HepG2 (cell line): Measurements from ENCODE around the gene C11orf42. TPM values are rescaled to one million over a fixed set of nuclear protein-coding genes. Genes with fewer than 3 reads are reported as not detected.

Experiments
- HNF4A ChIP-seq: sonication (generic); formaldehyde crosslinking; IDR thresholded peaks from 2 replicates; pipeline ENCODE4 v1.4.0; 2020; ENCODE audit warnings: missing genetic modification reagents
- PAWR ChIP-seq: sonication (generic); formaldehyde crosslinking; IDR thresholded peaks from 2 replicates; pipeline ENCODE4 v1.4.0; 2020; ENCODE audit warnings: missing genetic modification reagents, mild to moderate bottlenecking, borderline replicate concordance
- PREB ChIP-seq: sonication (generic); formaldehyde crosslinking; IDR thresholded peaks from 2 replicates; pipeline ENCODE4 v1.4.0; 2020; ENCODE audit warnings: missing genetic modification reagents
- SCMH1 ChIP-seq: sonication (generic); formaldehyde crosslinking; IDR thresholded peaks from 2 replicates; pipeline ENCODE4 v1.9.0; 2021; ENCODE audit warnings: missing genetic modification reagents, mild to moderate bottlenecking, borderline replicate concordance
- ZNF530 ChIP-seq: sonication (generic); formaldehyde crosslinking; IDR thresholded peaks from 2 replicates; pipeline ENCODE4 v1.5.0; 2020; ENCODE audit warnings: low read depth, mild to moderate bottlenecking, missing genetic modification reagents
- ZNF558 ChIP-seq: sonication (generic); formaldehyde crosslinking; IDR thresholded peaks from 2 replicates; pipeline ENCODE4 v1.9.0; 2022; ENCODE audit warnings: mild to moderate bottlenecking, missing genetic modification reagents, borderline replicate concordance
- ZNF790 ChIP-seq: sonication (generic); formaldehyde crosslinking; IDR thresholded peaks from 2 replicates; pipeline ENCODE4 v1.8.0; 2022; ENCODE audit warnings: missing genetic modification reagents, mild to moderate bottlenecking, borderline replicate concordance
- polyA plus RNA-seq, 8 experiments: library from polyadenylated mRNA; depleted of rRNA in 3 of 8; stranded (reverse) in 7 of 8; unstranded in 1 of 8; fragments of >200 nt; fragmentation: Illumina TruSeq in 4 of 8; extraction: Trizol in 4 of 8; gene quantifications; 2 replicates each; pipeline versions ENCODE4 v1.2.1 to v1.2.3, GENCODE V29; 2011 to 2016; ENCODE audit warnings: low read depth in 4 of 8, missing spikeins in 1 of 8, mixed read lengths in 1 of 8; ENCODE audit not compliant: insufficient read depth in 1 of 8
- total RNA-seq, 5 experiments: library from RNA; depleted of rRNA; stranded (reverse); fragments of >200 nt; fragmentation: Illumina TruSeq; extraction: Trizol; gene quantifications; 2 replicates each; pipeline ENCODE4 v1.2.3, GENCODE V29; 2016; ENCODE audit warnings: low read depth in 1 of 5
- TF ChIP-seq, protein P1 (sequence below): sonication (generic); formaldehyde crosslinking; IDR thresholded peaks from 2 replicates; pipeline ENCODE4 v1.4.0; 2020; ENCODE audit warnings: missing genetic modification reagents, borderline replicate concordance
- TF ChIP-seq, protein P2 (sequence below), 2 experiments: sonication (generic) in 1 of 2; formaldehyde crosslinking in 1 of 2; IDR thresholded peaks; 2 replicates each; pipeline versions ENCODE4 v1.5.1 to v1.6.1; 2011 to 2020; ENCODE audit warnings: borderline replicate concordance in 1 of 2, low read depth in 1 of 2, low read length in 1 of 2, mild to moderate bottlenecking in 1 of 2, missing genetic modification reagents in 1 of 2, moderate library complexity in 1 of 2

C11orf42 gene
- total and polyA plus RNA-seq, 2 of the 13 experiments (the other 11 are each of a cell fraction or from before 2014, with no cell fraction given) = not detected

DNA sequence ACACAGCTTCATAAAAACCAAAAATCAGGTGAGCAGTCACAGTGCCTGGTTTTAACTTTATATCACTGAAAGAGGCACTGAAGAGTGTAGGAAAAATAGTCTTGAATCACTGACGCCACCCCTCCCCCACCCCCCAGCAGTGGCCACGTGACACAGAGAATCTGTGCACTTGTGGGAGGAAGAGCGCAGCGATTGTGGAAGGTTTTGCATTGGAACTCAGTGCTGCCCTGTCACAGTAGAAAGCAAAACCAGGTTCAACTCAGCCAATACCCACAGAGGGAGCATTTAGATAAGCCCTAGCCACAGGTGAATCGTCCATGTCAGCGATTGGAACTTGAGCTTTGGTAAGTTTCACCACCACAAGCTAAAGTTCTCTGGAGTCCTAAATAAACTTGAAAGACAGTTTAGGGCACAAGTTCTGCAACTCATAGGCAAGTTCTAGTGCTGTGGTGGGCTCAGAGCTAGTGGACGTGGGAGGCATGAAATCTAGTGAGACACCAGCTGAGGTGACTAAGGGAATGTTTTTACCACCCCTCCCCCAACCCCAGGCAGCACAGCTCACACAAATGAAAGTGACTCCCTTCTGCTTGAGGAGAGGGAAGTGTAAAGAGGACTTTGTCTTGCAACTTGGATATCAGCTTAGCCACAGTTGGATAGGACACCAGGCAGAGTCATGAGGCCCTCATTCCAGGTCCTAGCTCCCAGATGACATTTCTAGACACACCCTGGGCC is 48.6 kb upstream of the C11orf42 start (continued):
- TF ChIP-seq, protein P1, sequence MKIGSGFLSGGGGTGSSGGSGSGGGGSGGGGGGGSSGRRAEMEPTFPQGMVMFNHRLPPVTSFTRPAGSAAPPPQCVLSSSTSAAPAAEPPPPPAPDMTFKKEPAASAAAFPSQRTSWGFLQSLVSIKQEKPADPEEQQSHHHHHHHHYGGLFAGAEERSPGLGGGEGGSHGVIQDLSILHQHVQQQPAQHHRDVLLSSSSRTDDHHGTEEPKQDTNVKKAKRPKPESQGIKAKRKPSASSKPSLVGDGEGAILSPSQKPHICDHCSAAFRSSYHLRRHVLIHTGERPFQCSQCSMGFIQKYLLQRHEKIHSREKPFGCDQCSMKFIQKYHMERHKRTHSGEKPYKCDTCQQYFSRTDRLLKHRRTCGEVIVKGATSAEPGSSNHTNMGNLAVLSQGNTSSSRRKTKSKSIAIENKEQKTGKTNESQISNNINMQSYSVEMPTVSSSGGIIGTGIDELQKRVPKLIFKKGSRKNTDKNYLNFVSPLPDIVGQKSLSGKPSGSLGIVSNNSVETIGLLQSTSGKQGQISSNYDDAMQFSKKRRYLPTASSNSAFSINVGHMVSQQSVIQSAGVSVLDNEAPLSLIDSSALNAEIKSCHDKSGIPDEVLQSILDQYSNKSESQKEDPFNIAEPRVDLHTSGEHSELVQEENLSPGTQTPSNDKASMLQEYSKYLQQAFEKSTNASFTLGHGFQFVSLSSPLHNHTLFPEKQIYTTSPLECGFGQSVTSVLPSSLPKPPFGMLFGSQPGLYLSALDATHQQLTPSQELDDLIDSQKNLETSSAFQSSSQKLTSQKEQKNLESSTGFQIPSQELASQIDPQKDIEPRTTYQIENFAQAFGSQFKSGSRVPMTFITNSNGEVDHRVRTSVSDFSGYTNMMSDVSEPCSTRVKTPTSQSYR (CRISPR knock-in tag) = peak; percentile 51; the same call in 1 of the 2 replicates
- TF ChIP-seq, protein P2, sequence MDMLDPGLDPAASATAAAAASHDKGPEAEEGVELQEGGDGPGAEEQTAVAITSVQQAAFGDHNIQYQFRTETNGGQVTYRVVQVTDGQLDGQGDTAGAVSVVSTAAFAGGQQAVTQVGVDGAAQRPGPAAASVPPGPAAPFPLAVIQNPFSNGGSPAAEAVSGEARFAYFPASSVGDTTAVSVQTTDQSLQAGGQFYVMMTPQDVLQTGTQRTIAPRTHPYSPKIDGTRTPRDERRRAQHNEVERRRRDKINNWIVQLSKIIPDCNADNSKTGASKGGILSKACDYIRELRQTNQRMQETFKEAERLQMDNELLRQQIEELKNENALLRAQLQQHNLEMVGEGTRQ (IDR thresholded peaks at IDR 0.05; ENCODE audit: low read depth, low read length) = no peak
- TF ChIP-seq, protein P2 (CRISPR knock-in tag; IDR thresholded peaks at IDR 0.05; ENCODE audit: borderline replicate concordance) = peak; percentile 18; the same call in 1 of the 2 replicates
- TF ChIP-seq ZNF530 (CRISPR knock-in tag) (no peak), PAWR (CRISPR knock-in tag) (no peak), ZNF558 (CRISPR knock-in tag) (no peak), SCMH1 (CRISPR knock-in tag) (no peak), HNF4A (CRISPR knock-in tag) (no peak), PREB (CRISPR knock-in tag) (no peak), ZNF790 (CRISPR knock-in tag) (no peak)
